IMR-90 (cell line): ENCODE measurements around the gene ATP11A. TPM values are rescaled to one million over a fixed set of nuclear protein-coding genes. Genes with fewer than 3 reads are reported as not detected.

Source experiments
- ATAC-seq: fragments of 200-7000 bp; cut with Tn5 transposase; 2 replicates; pipeline ENCODE4 v1.9.1; 2020; ENCODE audit warnings: low read depth, mild to moderate bottlenecking, moderate library complexity
- BruUV-seq: library from RNA; stranded (reverse); fragments of 400-500 nt; replicated peaks from 2 replicates; lab custom pipeline; 2021; lab: Mats Ljungman, UMichigan
- CTCF ChIA-PET: fragments of 300-600 bp; formaldehyde crosslinking; extraction: SDS; loops from one replicate; lab custom pipeline; 2021; ENCODE audit warnings: antibody characterized with exemption; lab: Yijun Ruan, JAX
- POLR2A ChIA-PET: fragments of 300-600 bp; sonication (Branson Sonifier 250); formaldehyde crosslinking; loops from one replicate; lab custom pipeline; 2022; ENCODE audit warnings: antibody characterized with exemption; ENCODE audit not compliant: unreplicated experiment; lab: Charles Lee
- DNase-seq: peaks from one replicate; pipeline ENCODE4 v3.0.0; 2013
- H2AFZ ChIP-seq: replicated peaks from 2 replicates; pipeline ENCODE3; 2013; ENCODE audit warnings: low read length, mild to moderate bottlenecking; ENCODE audit not compliant: poor library complexity
- H2AK5ac ChIP-seq: 2 replicates; pipeline ENCODE4 v1.6.1; 2013; ENCODE audit warnings: low read depth, low read length, inconsistent platforms
- H2AK9ac ChIP-seq: replicated peaks from 2 replicates; pipeline ENCODE3; 2013; ENCODE audit warnings: mild to moderate bottlenecking, low read depth, low read length, moderate library complexity; ENCODE audit not compliant: poor library complexity
- H2BK120ac ChIP-seq: 2 replicates; pipeline ENCODE4 v1.6.1; 2013; ENCODE audit warnings: low read depth, low read length, inconsistent platforms
- H2BK15ac ChIP-seq: 3 replicates; pipeline ENCODE4 v1.6.1; 2013; ENCODE audit warnings: low read depth, low read length, inconsistent platforms
- H2BK20ac ChIP-seq: 2 replicates; pipeline ENCODE4 v1.6.1; 2013; ENCODE audit warnings: low read depth, mild to moderate bottlenecking, inconsistent platforms, low read length, moderate library complexity
- H2BK5ac ChIP-seq: 2 replicates; pipeline ENCODE4 v1.6.1; 2013; ENCODE audit warnings: mild to moderate bottlenecking, low read depth, low read length, inconsistent platforms; ENCODE audit not compliant: poor library complexity, severe bottlenecking
- H3K14ac ChIP-seq: replicated peaks from 2 replicates; pipeline ENCODE4 v1.6.1; 2013; ENCODE audit warnings: low read depth, low read length, inconsistent platforms
- H3K18ac ChIP-seq: 2 replicates; pipeline ENCODE4 v1.6.1; 2013; ENCODE audit warnings: low read depth, low read length, control low read depth
- H3K23ac ChIP-seq: 2 replicates; pipeline ENCODE4 v1.6.1; 2013; ENCODE audit warnings: low read depth, low read length, inconsistent platforms
- H3K27ac ChIP-seq: 2 replicates; pipeline ENCODE4 v1.5.1; 2013; ENCODE audit warnings: mild to moderate bottlenecking, control low read depth, low read length; ENCODE audit not compliant: insufficient read depth
- H3K27me3 ChIP-seq: 2 replicates; pipeline ENCODE4 v1.6.1; 2013; ENCODE audit warnings: low read length; ENCODE audit not compliant: control insufficient read depth, insufficient read depth
- H3K36me3 ChIP-seq: 2 replicates; pipeline ENCODE4 v1.6.1; 2013; ENCODE audit warnings: low read length, mixed read lengths; ENCODE audit not compliant: control insufficient read depth, insufficient read depth
- H3K4ac ChIP-seq: 2 replicates; pipeline ENCODE4 v1.6.1; 2013; ENCODE audit warnings: low read depth, low read length, inconsistent platforms
- H3K4me1 ChIP-seq: 2 replicates; pipeline ENCODE4 v1.6.1; 2013; ENCODE audit warnings: low read length, mixed read lengths; ENCODE audit not compliant: control insufficient read depth, insufficient read depth
- H3K4me2 ChIP-seq: 2 replicates; pipeline ENCODE4 v1.6.1; 2013; ENCODE audit warnings: low read depth, mild to moderate bottlenecking, control low read depth, low read length, moderate library complexity
- H3K4me3 ChIP-seq: 2 replicates; pipeline ENCODE4 v1.5.1; 2013; ENCODE audit warnings: low read depth, mild to moderate bottlenecking, control low read depth, low read length, moderate library complexity; ENCODE audit not compliant: insufficient read depth
- H3K56ac ChIP-seq: 2 replicates; pipeline ENCODE4 v1.6.1; 2013; ENCODE audit warnings: low read length, inconsistent platforms; ENCODE audit not compliant: insufficient read depth; ENCODE audit errors: extremely low read depth
- H3K79me1 ChIP-seq, 2 experiments: 2 replicates each; pipeline ENCODE4 v1.6.1; 2013; ENCODE audit warnings: low read length in 2 of 2, inconsistent platforms in 1 of 2, low read depth in 1 of 2
- H3K9ac ChIP-seq: 2 replicates; pipeline ENCODE4 v1.6.1; 2013; ENCODE audit warnings: low read depth, low read length, control low read depth
- H3K9me1 ChIP-seq: 2 replicates; pipeline ENCODE4 v1.6.1; 2013; ENCODE audit warnings: low read length, inconsistent platforms; ENCODE audit not compliant: insufficient read depth
- H3K9me3 ChIP-seq: 2 replicates; pipeline ENCODE4 v1.6.1; 2013; ENCODE audit warnings: low read length; ENCODE audit not compliant: control insufficient read depth, insufficient read depth
- H4K20me1 ChIP-seq: 2 replicates; pipeline ENCODE4 v1.6.1; 2013; ENCODE audit warnings: low read length, inconsistent platforms; ENCODE audit not compliant: insufficient read depth
- H4K5ac ChIP-seq: 2 replicates; pipeline ENCODE4 v1.6.1; 2013; ENCODE audit warnings: mild to moderate bottlenecking, low read depth, low read length, control low read depth
- H4K8ac ChIP-seq, 2 experiments: 2 replicates each; pipeline ENCODE4 v1.6.1; 2013; ENCODE audit warnings: low read depth in 2 of 2, low read length in 2 of 2, control low read depth in 1 of 2, inconsistent platforms in 1 of 2
- H4K91ac ChIP-seq: 2 replicates; pipeline ENCODE4 v1.6.1; 2013; ENCODE audit warnings: low read depth, low read length, inconsistent platforms; ENCODE audit not compliant: insufficient read depth
- CEBPB ChIP-seq: IDR thresholded peaks from 2 replicates; pipeline ENCODE4 v1.6.1; 2012; ENCODE audit warnings: low read depth, low read length, improper control_type of control experiment
- CHD1 ChIP-seq: IDR thresholded peaks from 2 replicates; pipeline ENCODE4 v1.6.1; 2012; ENCODE audit warnings: low read depth, low read length, improper control_type of control experiment
- MAFK ChIP-seq: IDR thresholded peaks from 2 replicates; pipeline ENCODE4 v1.6.1; 2012; ENCODE audit warnings: low read depth, low read length, improper control_type of control experiment
- MXI1 ChIP-seq: IDR thresholded peaks from 2 replicates; pipeline ENCODE4 v1.6.1; 2012; ENCODE audit warnings: low read depth, mild to moderate bottlenecking, low read length, moderate library complexity, borderline replicate concordance
- NFE2L2 ChIP-seq: fragments of 150-350 bp; IDR thresholded peaks from 2 replicates; pipeline ENCODE4 v1.6.1; 2016; ENCODE audit warnings: low read depth, mild to moderate bottlenecking, low read length
- SMC3 ChIP-seq: fragments of 150-350 bp; IDR thresholded peaks from 2 replicates; pipeline ENCODE4 v1.6.1; 2016; ENCODE audit warnings: low read depth, mild to moderate bottlenecking, antibody characterized with exemption, low read length, moderate library complexity
- WGBS, 2 experiments: methylation state at CpG; one replicate each; pipeline versions ENCODE4 v1.1.5 to v1.1.7; 2013; ENCODE audit warnings: missing lambda C conversion rate in 2 of 2; ENCODE audit not compliant: insufficient read length in 1 of 2; ENCODE audit errors: extremely low coverage in 2 of 2; 5-methylcytosine and 5-hydroxymethylcytosine counted together
- dilution Hi-C: fragments of 300-500 bp; cut with HindIII; formaldehyde crosslinking; loops from one replicate; pipeline ENCODE4 v1.14.3; 2018; ENCODE audit warnings: low sequenced_read_pairs; ENCODE audit not compliant: unreplicated experiment
- in situ Hi-C: fragments of 300-500 bp; cut with MboI; formaldehyde crosslinking; loops from 3 replicates; pipeline ENCODE4 v1.14.3; 2019; ENCODE audit warnings: low sequenced_read_pairs, inconsistent platforms, mixed read lengths
- intact Hi-C: fragments of 100-400 bp; cut with micrococcal nuclease; formaldehyde crosslinking; loops from 2 replicates; pipeline ENCODE4 v1.10.0; 2022
- polyA plus RNA-seq, 3 experiments: library from polyadenylated mRNA; depleted of rRNA; stranded (reverse); fragments of >200 nt; gene quantifications; 2 replicates each; pipeline ENCODE4 v1.2.3, GENCODE V29; 2012; ENCODE audit warnings: low replicate concordance in 1 of 3
- total RNA-seq: library from RNA; depleted of rRNA; stranded (reverse); fragments of >200 nt; gene quantifications from 2 replicates; pipeline ENCODE4 v1.2.3, GENCODE V29; 2012

The ATP11A gene
- total and polyA plus RNA-seq, 2 of the 4 experiments (the other 2 are of a cell fraction), result 8.4 to 12.0 TPM

GRCh38 chr13:112725346-112726015 lies 35.6 kb downstream of the ATP11A start:
- peak overlapping the region; percentile 47 for H2AFZ ChIP-seq
- 0 out of 2 replicates have a peak overlapping the region, but pooled peaks have one; percentile 18 for H2BK20ac ChIP-seq
- H3K9me3 ChIP-seq, result no peaks in the 10 kb centered on the region
- no peak overlapping the region for H3K23ac ChIP-seq
- intact Hi-C loops, result no loop called here
- H3K4ac ChIP-seq, result peak overlapping the region; percentile 72
- no peak overlapping the region for H3K18ac ChIP-seq
- no peak for TF ChIP-seq SMC3
- no peak for TF ChIP-seq CHD1
- no peak for TF ChIP-seq MAFK
- no peak for TF ChIP-seq NFE2L2
- no peak for TF ChIP-seq CEBPB
- no peak for TF ChIP-seq MXI1
- H3K9me1 ChIP-seq, result peaks cover 18% of the 10 kb centered on the region
- no peak overlapping the region for H3K27ac ChIP-seq
- POLR2A ChIA-PET, result no interaction called here
- H3K14ac ChIP-seq, result peak overlapping the region; percentile 30; the same call in 1 of the 2 replicates
- no peaks in the 10 kb centered on the region for H3K27me3 ChIP-seq
- no peak overlapping the region for H3K56ac ChIP-seq
- H2BK15ac ChIP-seq, result peak overlapping the region; percentile 61; the same call in 1 of the 3 replicates
- no peaks in the 10 kb centered on the region for H3K36me3 ChIP-seq
- H2AK9ac ChIP-seq, result peak overlapping the region; percentile 7
- 88% methylated on average over 10 of the region's 18 CpGs; no CpG with 5 or more reads in 1 of the 2 experiments for WGBS, 2 experiments
- H3K9ac ChIP-seq, result no peak overlapping the region
- no TSS peak for BruUV-seq
- dilution Hi-C loops, result no loop called here
- DNase-seq (peak; percentile 62), ATAC-seq (no peak)
- peaks cover 24% of the 10 kb centered on the region for H3K4me1 ChIP-seq
- peak overlapping the region; percentile 45 for H2BK120ac ChIP-seq
- peak overlapping the region; percentile 13 for H2BK5ac ChIP-seq
- peaks cover 21 to 38% of the 10 kb centered on the region in 2 experiments for H3K79me1 ChIP-seq
- H3K4me2 ChIP-seq, result no peak overlapping the region
- H3K4me3 ChIP-seq, result no peak overlapping the region
- in situ Hi-C loops, result no loop called here
- H4K5ac ChIP-seq, result no peak overlapping the region
- peak overlapping the region; percentile 85; the same call in 1 of the 2 replicates for H2AK5ac ChIP-seq
- peak overlapping the region in 1 of 2 experiments; percentile 16; a peak in 1 of 4 replicates for H4K8ac ChIP-seq
- peaks cover 14% of the 10 kb centered on the region; the same call in 1 of the 2 replicates for H4K20me1 ChIP-seq
- CTCF ChIA-PET, result interaction anchor here (0.5 to 1.0 kb wide), 2 partner anchors 12 to 208 kb away, joined by 3 read pairs; no protein-coding TSS in a partner anchor
- H4K91ac ChIP-seq, result 0 out of 2 replicates have a peak overlapping the region, but pooled peaks have one; percentile 57
